Breast epithelium (tissue), 3 donors: ENCODE results near the gene IDH1.

Experiments
- CTCF ChIP-seq, 3 donors: fragments of 450-650 bp; IDR thresholded peaks; one replicate each; pipeline ENCODE4 v1.5.1; 2016 to 2017; ENCODE audit warnings: antibody characterized with exemption in 3 of 3, mild to moderate bottlenecking in 3 of 3, moderate library complexity in 3 of 3
- POLR2A ChIP-seq: fragments of 450-650 bp; IDR thresholded peaks from one replicate; pipeline ENCODE4 v1.6.1; 2016; ENCODE audit warnings: antibody characterized with exemption, mild to moderate bottlenecking, moderate library complexity

- no peak for TF ChIP-seq CTCF (IDR thresholded peaks at IDR 0.05)
- no peak for TF ChIP-seq POLR2A
These were observed 23.7 kb upstream of the IDH1 start for GRCh38 chr2:208278549-208278948.
